OCI-LY1 (cell line): ENCODE measurements around the gene CEP68.

ENCODE experiments used
- H2AFZ ChIP-seq: fragments of 200-600 bp; sonication (generic), shearing (Covaris generic); 2 replicates; pipeline ENCODE4 v1.6.0; 2014; ENCODE audit warnings: antibody characterized with exemption, mild to moderate bottlenecking, low read length
- H3F3A ChIP-seq: fragments of 200-600 bp; sonication (generic), shearing (Covaris generic); 2 replicates; pipeline ENCODE4 v1.6.0; 2014; ENCODE audit warnings: mild to moderate bottlenecking, antibody characterized with exemption, low read length, moderate library complexity; ENCODE audit not compliant: insufficient read depth
- H3K27ac ChIP-seq: fragments of 200-600 bp; sonication (generic); 2 replicates; pipeline ENCODE4 v1.5.1; 2014; ENCODE audit warnings: low read length, mixed run types, mild to moderate bottlenecking, low read depth; ENCODE audit not compliant: poor library complexity, severe bottlenecking
- H3K27me3 ChIP-seq: fragments of 200-600 bp; sonication (generic); 2 replicates; pipeline ENCODE4 v1.6.0; 2014; ENCODE audit warnings: antibody characterized with exemption, mild to moderate bottlenecking, low read length, moderate library complexity; ENCODE audit not compliant: insufficient read depth
- H3K36me3 ChIP-seq: fragments of 200-600 bp; sonication (generic); 2 replicates; pipeline ENCODE4 v1.6.1; 2014; ENCODE audit warnings: mild to moderate bottlenecking, antibody characterized with exemption, low read length, moderate library complexity, mixed read lengths; ENCODE audit not compliant: insufficient read depth
- H3K4me1 ChIP-seq: fragments of 200-600 bp; sonication (generic); 2 replicates; pipeline ENCODE4 v1.5.1; 2014; ENCODE audit warnings: mild to moderate bottlenecking, low read length, moderate library complexity; ENCODE audit not compliant: insufficient read depth, severe bottlenecking
- H3K4me2 ChIP-seq: fragments of 200-600 bp; sonication (generic), shearing (Covaris generic); 2 replicates; pipeline ENCODE4 v1.6.1; 2014; ENCODE audit warnings: low read length
- H3K4me3 ChIP-seq: fragments of 200-600 bp; sonication (generic); 2 replicates; pipeline ENCODE4 v1.5.1; 2014; ENCODE audit warnings: low read length, low read depth, mild to moderate bottlenecking, mixed read lengths; ENCODE audit not compliant: poor library complexity, severe bottlenecking
- H3K79me2 ChIP-seq: fragments of 200-600 bp; shearing (Covaris generic); 2 replicates; pipeline ENCODE4 v1.6.1; 2016; ENCODE audit warnings: mixed run types, low read length, mixed read lengths; ENCODE audit not compliant: insufficient read depth
- H3K9ac ChIP-seq: fragments of 200-600 bp; sonication (generic), shearing (Covaris generic); 2 replicates; pipeline ENCODE4 v1.6.1; 2014; ENCODE audit warnings: mild to moderate bottlenecking, low read length, mixed read lengths
- H3K9me2 ChIP-seq: fragments of 200-600 bp; sonication (generic), shearing (Covaris generic); 2 replicates; pipeline ENCODE4 v1.6.1; 2014; ENCODE audit warnings: low read depth, mild to moderate bottlenecking, low read length, mixed read lengths
- H3K9me3 ChIP-seq: fragments of 200-600 bp; shearing (Covaris generic); 2 replicates; pipeline ENCODE4 v1.6.1; 2014; ENCODE audit warnings: low read length, mixed read lengths
- H4K20me1 ChIP-seq: fragments of 200-600 bp; sonication (generic), shearing (Covaris generic); 2 replicates; pipeline ENCODE4 v1.6.0; 2016; ENCODE audit warnings: mild to moderate bottlenecking, low read length; ENCODE audit not compliant: insufficient read depth
- EZH2 ChIP-seq: fragments of 200-600 bp; sonication (generic), shearing (Covaris generic); IDR thresholded peaks from 2 replicates; pipeline ENCODE4 v1.8.0; 2017; ENCODE audit warnings: borderline replicate concordance, mixed run types, mild to moderate bottlenecking, antibody characterized with exemption, low read length, moderate library complexity, mixed read lengths
- TF ChIP-seq, protein P1 (sequence below): fragments of 200-600 bp; sonication (generic), shearing (Covaris generic); IDR thresholded peaks from 2 replicates; pipeline ENCODE4 v1.5.1; 2017; ENCODE audit warnings: mild to moderate bottlenecking, antibody characterized with exemption, low read length, moderate library complexity, mixed read lengths

CEP68 gene

DNA sequence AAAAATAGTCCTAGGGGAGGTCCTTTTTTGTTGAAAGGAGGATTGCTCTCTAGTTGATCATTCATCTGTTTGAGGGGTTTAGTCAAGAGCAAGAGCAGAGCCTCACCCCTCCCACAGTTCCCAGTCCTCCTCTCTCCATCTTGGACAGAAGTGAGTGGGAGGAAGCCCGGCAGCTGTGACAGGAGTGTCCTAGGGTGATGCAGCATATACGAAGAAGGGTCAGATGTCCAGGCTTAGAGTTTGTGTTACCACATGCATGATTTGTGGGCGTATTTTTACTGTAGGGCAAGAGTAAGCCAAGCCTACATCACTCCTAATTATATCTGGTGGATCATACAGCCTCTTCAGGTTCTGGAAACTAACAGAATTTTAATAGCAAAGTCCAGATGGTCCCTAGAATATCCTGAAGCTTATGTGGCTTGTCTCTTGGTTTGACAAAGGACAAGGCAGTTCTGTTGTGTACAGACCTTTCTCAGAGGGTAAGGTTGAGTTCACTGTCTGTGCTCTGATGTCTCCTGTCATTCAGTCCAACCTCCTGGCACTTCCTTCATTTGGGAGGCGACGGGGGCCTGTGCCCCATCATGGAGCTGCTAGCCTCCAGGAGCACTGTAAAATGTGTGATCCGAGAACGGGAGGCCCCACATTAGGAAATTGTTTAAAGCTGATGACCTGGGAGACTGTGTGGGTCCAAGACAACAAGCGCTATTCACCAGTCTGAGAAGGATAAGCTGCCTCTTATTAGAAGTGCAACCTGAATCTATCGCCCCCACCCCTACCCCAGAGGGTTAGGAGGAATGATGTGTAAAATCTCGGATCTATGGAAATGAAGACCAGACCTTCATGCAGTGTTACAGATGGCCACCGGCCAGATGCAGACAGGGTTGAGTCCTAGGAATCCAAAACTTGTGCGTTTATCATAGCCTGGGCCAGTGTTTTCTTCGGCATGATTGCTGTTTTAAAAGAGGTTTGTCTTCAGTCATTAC is 6.9 kb downstream of the CEP68 start:
- Histone ChIP-seq H3K9me3 (no peaks in the 10 kb centered on the region), H3K79me2 (no peaks in the 10 kb centered on the region), H3K36me3 (no peaks in the 10 kb centered on the region), H3K4me2 (no peak overlapping the region), H4K20me1 (no peaks in the 10 kb centered on the region), H2AFZ (no peak overlapping the region), H3K9ac (no peak overlapping the region), H3K27ac (no peak overlapping the region), H3K4me1 (peaks cover 22% of the 10 kb centered on the region), H3K27me3 (no peaks in the 10 kb centered on the region), H3K4me3 (no peak overlapping the region), H3K9me2 (no peaks in the 10 kb centered on the region), H3F3A (no peaks in the 10 kb centered on the region)
- TF ChIP-seq, protein P1, sequence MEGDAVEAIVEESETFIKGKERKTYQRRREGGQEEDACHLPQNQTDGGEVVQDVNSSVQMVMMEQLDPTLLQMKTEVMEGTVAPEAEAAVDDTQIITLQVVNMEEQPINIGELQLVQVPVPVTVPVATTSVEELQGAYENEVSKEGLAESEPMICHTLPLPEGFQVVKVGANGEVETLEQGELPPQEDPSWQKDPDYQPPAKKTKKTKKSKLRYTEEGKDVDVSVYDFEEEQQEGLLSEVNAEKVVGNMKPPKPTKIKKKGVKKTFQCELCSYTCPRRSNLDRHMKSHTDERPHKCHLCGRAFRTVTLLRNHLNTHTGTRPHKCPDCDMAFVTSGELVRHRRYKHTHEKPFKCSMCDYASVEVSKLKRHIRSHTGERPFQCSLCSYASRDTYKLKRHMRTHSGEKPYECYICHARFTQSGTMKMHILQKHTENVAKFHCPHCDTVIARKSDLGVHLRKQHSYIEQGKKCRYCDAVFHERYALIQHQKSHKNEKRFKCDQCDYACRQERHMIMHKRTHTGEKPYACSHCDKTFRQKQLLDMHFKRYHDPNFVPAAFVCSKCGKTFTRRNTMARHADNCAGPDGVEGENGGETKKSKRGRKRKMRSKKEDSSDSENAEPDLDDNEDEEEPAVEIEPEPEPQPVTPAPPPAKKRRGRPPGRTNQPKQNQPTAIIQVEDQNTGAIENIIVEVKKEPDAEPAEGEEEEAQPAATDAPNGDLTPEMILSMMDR = no peak
- no peak for TF ChIP-seq EZH2

DNA sequence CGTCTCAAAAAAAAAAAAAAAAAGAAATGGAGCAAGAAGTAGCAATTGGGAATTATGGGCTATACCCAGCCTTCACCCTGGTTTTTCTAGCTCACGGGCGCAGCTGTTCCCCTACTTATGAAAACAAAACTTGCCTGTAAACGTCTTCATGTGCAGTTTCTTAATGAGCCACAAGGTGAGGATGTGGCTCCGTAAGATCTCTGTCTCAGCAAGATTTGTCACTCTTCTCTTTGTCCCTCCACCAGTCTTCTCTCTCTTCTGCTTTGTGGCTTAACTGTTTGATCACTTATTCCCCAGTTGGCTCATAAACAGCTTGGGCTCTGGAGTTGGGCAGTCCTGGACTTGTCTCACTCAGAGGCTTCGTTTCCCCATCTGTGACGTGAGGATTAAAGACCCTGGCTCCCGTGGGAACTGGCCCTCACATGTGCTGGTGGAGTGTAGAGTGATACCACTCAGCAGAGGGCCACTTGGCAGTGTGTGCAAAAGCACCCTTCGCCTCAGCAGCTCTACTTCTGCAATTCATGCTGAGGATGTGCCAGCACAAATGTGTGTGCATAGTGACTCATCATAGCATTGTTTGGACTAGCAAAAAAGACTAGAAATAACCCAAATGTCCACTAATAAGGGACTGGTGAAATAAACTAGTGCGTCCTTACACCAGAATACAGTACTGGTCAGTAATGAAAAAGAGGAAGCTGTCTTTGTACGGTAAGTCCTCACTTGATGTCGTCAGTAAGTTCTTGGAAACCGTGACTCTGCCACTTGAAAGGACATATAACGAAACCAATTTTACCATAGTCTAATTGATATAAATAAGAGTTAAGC is 8.7 kb downstream of the CEP68 start:
- TF ChIP-seq, protein P1 = peak; percentile 88
- TF ChIP-seq EZH2 = no peak
- Histone ChIP-seq H3K9me2 (no peaks in the 10 kb centered on the region), H3K27ac (peak overlapping the region; percentile 66), H3K36me3 (no peaks in the 10 kb centered on the region), H3K9ac (no peak overlapping the region), H2AFZ (no peak overlapping the region), H3K4me1 (peaks cover 30% of the 10 kb centered on the region), H3F3A (no peaks in the 10 kb centered on the region), H3K4me2 (peak overlapping the region; percentile 38), H3K79me2 (no peaks in the 10 kb centered on the region), H3K27me3 (no peaks in the 10 kb centered on the region), H3K4me3 (no peak overlapping the region), H4K20me1 (no peaks in the 10 kb centered on the region), H3K9me3 (no peaks in the 10 kb centered on the region)

DNA sequence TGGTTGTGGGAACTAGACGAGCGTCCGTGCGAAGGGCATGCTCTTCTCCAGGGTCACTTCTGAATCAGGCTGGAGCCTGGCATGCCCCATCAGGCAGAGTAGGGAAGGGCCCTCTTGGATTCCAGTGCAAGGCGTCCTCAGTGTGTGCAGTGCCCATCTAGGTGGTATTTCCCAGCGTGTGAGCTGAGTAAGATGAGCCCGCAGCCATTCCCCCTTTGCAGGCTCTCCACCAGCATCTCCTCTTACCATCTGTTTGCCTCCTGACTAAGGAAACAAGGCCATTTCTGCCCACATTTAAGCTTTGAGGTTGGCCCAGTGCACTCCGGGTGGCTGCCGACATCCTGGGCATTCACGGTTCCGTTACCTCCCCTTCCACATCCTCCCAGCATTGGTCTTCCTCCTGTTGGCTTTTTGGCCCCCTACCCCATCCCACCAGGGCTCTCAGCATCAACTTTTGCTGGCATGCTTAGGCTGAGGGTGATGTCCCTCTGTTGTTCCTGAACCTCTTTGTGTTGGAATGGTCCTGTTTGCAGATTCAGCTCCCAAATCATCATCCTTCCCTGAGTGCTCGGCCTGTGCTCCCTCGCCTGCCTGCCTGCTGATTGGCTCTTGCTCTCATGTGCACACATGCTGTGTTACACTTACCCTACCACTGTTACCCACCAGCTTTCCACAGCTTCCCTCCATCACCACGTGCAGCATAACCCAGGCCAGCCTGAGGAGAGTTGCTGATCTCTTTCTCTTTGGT is 11.8 kb downstream of the CEP68 start:
- Histone ChIP-seq H3K79me2 (no peaks in the 10 kb centered on the region), H4K20me1 (no peaks in the 10 kb centered on the region), H3K27me3 (no peaks in the 10 kb centered on the region), H2AFZ (no peak overlapping the region), H3K4me1 (peaks cover 46% of the 10 kb centered on the region), H3F3A (no peaks in the 10 kb centered on the region), H3K9ac (no peak overlapping the region), H3K9me3 (no peaks in the 10 kb centered on the region), H3K4me3 (no peak overlapping the region), H3K36me3 (peaks cover 14% of the 10 kb centered on the region; the same call in 1 of the 2 replicates), H3K9me2 (no peaks in the 10 kb centered on the region), H3K4me2 (no peak overlapping the region), H3K27ac (peak overlapping the region; percentile 6)
- TF ChIP-seq EZH2 = no peak
- TF ChIP-seq, protein P1 = no peak
